CD8-positive, alpha-beta memory T cell (primary cell): ENCODE measurements around the gene FASN. TPM values are rescaled to one million over a fixed set of nuclear protein-coding genes. Genes with fewer than 3 reads are reported as not detected.

Source experiments
- CTCF ChIA-PET: fragments of 350-600 bp; sonication (Branson Sonifier 250); formaldehyde crosslinking; loops from one replicate; lab custom pipeline; 2021; ENCODE audit warnings: antibody characterized with exemption; lab: Charles Lee
- POLR2A ChIA-PET: fragments of 350-600 bp; sonication (Branson Sonifier 250); formaldehyde crosslinking; loops from one replicate; lab custom pipeline; 2021; ENCODE audit warnings: antibody characterized with exemption; lab: Charles Lee
- DNase-seq, 5 donors: peaks; one replicate each; pipeline versions ENCODE4 v3.0.0 to v3.0.0-alpha.2; 2020 to 2022; ENCODE audit warnings: mixed read lengths in 1 of 5
- H3K27ac ChIP-seq: one replicate; pipeline ENCODE4 v1.7.0; 2013; ENCODE audit warnings: low read depth, mild to moderate bottlenecking, low read length, moderate library complexity
- H3K27me3 ChIP-seq: 2 replicates; pipeline ENCODE4 v1.7.0; 2013; ENCODE audit warnings: low read length, mild to moderate bottlenecking; ENCODE audit not compliant: insufficient read depth, poor library complexity, severe bottlenecking
- H3K36me3 ChIP-seq: 2 replicates; pipeline ENCODE4 v1.7.0; 2013; ENCODE audit warnings: mild to moderate bottlenecking, low read length, moderate library complexity; ENCODE audit not compliant: insufficient read depth
- H3K4me1 ChIP-seq: 2 replicates; pipeline ENCODE4 v1.7.0; 2013; ENCODE audit warnings: mild to moderate bottlenecking, low read length, moderate library complexity; ENCODE audit not compliant: insufficient read depth
- H3K4me3 ChIP-seq: 2 replicates; pipeline ENCODE4 v1.7.0; 2013; ENCODE audit warnings: mild to moderate bottlenecking, low read length
- H3K9me3 ChIP-seq: 2 replicates; pipeline ENCODE4 v1.7.0; 2013; ENCODE audit warnings: mild to moderate bottlenecking, low read length
- H3K27ac Mint-ChIP-seq, 8 donors: one replicate each; pipeline ENCODE4 v1.8.0; 2020 to 2021; ENCODE audit warnings: mixed read lengths in 8 of 8, mild to moderate bottlenecking in 6 of 8, inconsistent platforms in 3 of 8, moderate library complexity in 3 of 8
- H3K27me3 Mint-ChIP-seq, 2 donors: one replicate each; pipeline ENCODE4 v1.8.0; 2020 to 2021; ENCODE audit warnings: mixed read lengths in 2 of 2, mild to moderate bottlenecking in 1 of 2, moderate library complexity in 1 of 2
- H3K36me3 Mint-ChIP-seq, 3 donors: one replicate each; pipeline ENCODE4 v1.8.0; 2020 to 2021; ENCODE audit warnings: mixed read lengths in 3 of 3, inconsistent platforms in 1 of 3, mild to moderate bottlenecking in 1 of 3
- H3K4me1 Mint-ChIP-seq, 3 donors: one replicate each; pipeline ENCODE4 v1.8.0; 2020 to 2021; ENCODE audit warnings: mixed read lengths in 3 of 3, inconsistent platforms in 1 of 3, mild to moderate bottlenecking in 1 of 3
- H3K4me3 Mint-ChIP-seq, 7 donors: one replicate each; pipeline ENCODE4 v1.8.0; 2020 to 2021; ENCODE audit warnings: mixed read lengths in 7 of 7, mild to moderate bottlenecking in 6 of 7, moderate library complexity in 4 of 7, inconsistent platforms in 2 of 7
- H3K9me3 Mint-ChIP-seq, 5 donors: one replicate each; pipeline ENCODE4 v1.8.0; 2020 to 2022; ENCODE audit warnings: mixed read lengths in 5 of 5, mild to moderate bottlenecking in 3 of 5, moderate library complexity in 2 of 5, inconsistent platforms in 1 of 5
- polyA plus RNA-seq: library from polyadenylated mRNA; unstranded; fragments of 300-500 nt; fragmentation: Illumina TruSeq; gene quantifications from one replicate; pipeline ENCODE4 v1.2.3, GENCODE V29; 2021
- total RNA-seq, 2 experiments: library from RNA; stranded (reverse); gene quantifications; one replicate each; pipeline ENCODE4 v1.2.3, GENCODE V29; 2021

FASN gene
- total and polyA plus RNA-seq, 3 experiments from 2014 or later: 2.7 to 259 (median 251) TPM

GRCh38 chr17:82087961-82088837, 9.8 kb downstream of the FASN start:
- ChIA-PET POLR2A (no interaction called here), CTCF (no interaction called here)
- Mint-ChIP-seq H3K4me3 (no peak overlapping the region), H3K4me1 (no peaks in the 10 kb centered on the region), H3K27me3 (no peaks in the 10 kb centered on the region), H3K9me3 (no peaks in the 10 kb centered on the region), H3K27ac (peak overlapping the region in 2 of 8 donors; percentile 54 to 58), H3K36me3 (peaks cover 0 to 70% (median under 1%) of the 10 kb centered on the region in 3 donors)
- H3K9me3 ChIP-seq: no peaks in the 10 kb centered on the region
- DNase-seq: no peak
- no peaks in the 10 kb centered on the region for H3K27me3 ChIP-seq
- H3K4me3 ChIP-seq: no peak overlapping the region
- H3K36me3 ChIP-seq: peaks cover 5% of the 10 kb centered on the region
- H3K27ac ChIP-seq: no peak overlapping the region
- H3K4me1 ChIP-seq: no peaks in the 10 kb centered on the region

GRCh38 chr17:82086941-82087906, 10.8 kb downstream of the FASN start:
- Mint-ChIP-seq H3K4me1 (no peaks in the 10 kb centered on the region), H3K9me3 (no peaks in the 10 kb centered on the region), H3K4me3 (no peak overlapping the region), H3K27ac (no peak overlapping the region), H3K27me3 (no peaks in the 10 kb centered on the region), H3K36me3 (peaks cover 0 to 77% (median 0%) of the 10 kb centered on the region in 3 donors)
- no peak for DNase-seq
- Histone ChIP-seq H3K36me3 (peaks cover 5% of the 10 kb centered on the region), H3K4me3 (no peak overlapping the region), H3K27ac (no peak overlapping the region), H3K4me1 (no peaks in the 10 kb centered on the region), H3K27me3 (no peaks in the 10 kb centered on the region), H3K9me3 (no peaks in the 10 kb centered on the region)
- ChIA-PET CTCF (no interaction called here), POLR2A (no interaction called here)

DNA sequence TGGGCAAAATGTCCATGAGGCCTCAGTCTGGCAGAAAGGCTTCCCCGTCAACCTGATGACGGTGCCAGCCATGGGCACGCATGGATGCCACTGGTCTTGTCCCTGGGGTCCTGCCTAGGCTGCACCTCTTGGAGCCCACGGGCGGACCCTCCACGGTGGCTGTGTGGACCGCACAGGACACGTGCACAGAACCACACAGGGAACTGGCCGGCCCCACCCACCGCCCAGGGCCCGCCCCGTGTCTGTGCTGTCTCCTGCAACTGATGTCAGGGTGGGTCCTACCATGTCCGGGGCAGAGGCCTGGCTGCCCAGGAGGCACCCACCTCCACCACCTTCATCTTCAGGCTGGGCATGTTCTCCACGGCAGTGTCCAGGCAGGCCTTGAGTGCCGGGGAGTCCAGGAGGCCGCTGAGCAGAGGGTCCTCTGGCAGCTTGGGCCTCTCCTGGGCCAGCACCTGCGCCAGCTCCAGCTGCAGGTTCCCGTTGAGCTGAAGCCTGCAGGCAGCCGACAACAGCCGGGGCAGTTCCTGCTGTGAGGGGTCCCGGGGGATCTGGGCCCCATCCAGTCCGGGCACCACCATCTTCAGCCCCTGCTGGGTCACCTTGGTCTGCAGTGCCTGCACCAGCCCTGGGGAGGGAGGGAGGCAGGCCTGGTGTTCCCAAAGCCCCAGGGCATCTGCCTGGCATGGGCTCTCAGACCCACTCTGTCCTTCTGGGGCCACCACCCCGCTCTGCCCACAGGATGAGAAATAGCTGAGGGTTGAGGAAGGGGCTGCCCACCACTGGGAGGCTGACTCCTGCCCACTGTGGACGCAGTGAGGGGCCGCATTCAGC, 11.9 kb downstream of the FASN start:
- H3K4me3 Mint-ChIP-seq: no peak overlapping the region
- H3K27ac ChIP-seq: no peak overlapping the region
- no peaks in the 10 kb centered on the region for H3K9me3 Mint-ChIP-seq
- no peaks in the 10 kb centered on the region for H3K27me3 Mint-ChIP-seq
- H3K36me3 Mint-ChIP-seq: peaks cover 0 to 76% (median 0%) of the 10 kb centered on the region in 3 donors
- ChIA-PET CTCF (no interaction called here), POLR2A (no interaction called here)
- H3K36me3 ChIP-seq: peaks cover 5% of the 10 kb centered on the region
- H3K4me1 ChIP-seq: no peaks in the 10 kb centered on the region
- H3K9me3 ChIP-seq: no peaks in the 10 kb centered on the region
- no peaks in the 10 kb centered on the region for H3K27me3 ChIP-seq
- H3K4me3 ChIP-seq: no peak overlapping the region
- DNase-seq: no peak
- H3K27ac Mint-ChIP-seq: no peak overlapping the region
- H3K4me1 Mint-ChIP-seq: no peaks in the 10 kb centered on the region

GRCh38 chr17:82085031-82085861, 12.8 kb downstream of the FASN start:
- peak overlapping the region in 1 of 8 donors; percentile 38 for H3K27ac Mint-ChIP-seq
- H3K27ac ChIP-seq: no peak overlapping the region
- H3K4me1 ChIP-seq: no peaks in the 10 kb centered on the region
- CTCF ChIA-PET: no interaction called here
- no peaks in the 10 kb centered on the region for H3K9me3 Mint-ChIP-seq
- no peak overlapping the region for H3K4me3 Mint-ChIP-seq
- H3K27me3 Mint-ChIP-seq: no peaks in the 10 kb centered on the region
- no peaks in the 10 kb centered on the region for H3K4me1 Mint-ChIP-seq
- peaks cover 0 to 77% (median 0%) of the 10 kb centered on the region in 3 donors for H3K36me3 Mint-ChIP-seq
- POLR2A ChIA-PET: no interaction called here
- no peak overlapping the region for H3K4me3 ChIP-seq
- no peaks in the 10 kb centered on the region for H3K9me3 ChIP-seq
- no peak for DNase-seq
- H3K36me3 ChIP-seq: peaks cover 9% of the 10 kb centered on the region
- no peaks in the 10 kb centered on the region for H3K27me3 ChIP-seq

DNA sequence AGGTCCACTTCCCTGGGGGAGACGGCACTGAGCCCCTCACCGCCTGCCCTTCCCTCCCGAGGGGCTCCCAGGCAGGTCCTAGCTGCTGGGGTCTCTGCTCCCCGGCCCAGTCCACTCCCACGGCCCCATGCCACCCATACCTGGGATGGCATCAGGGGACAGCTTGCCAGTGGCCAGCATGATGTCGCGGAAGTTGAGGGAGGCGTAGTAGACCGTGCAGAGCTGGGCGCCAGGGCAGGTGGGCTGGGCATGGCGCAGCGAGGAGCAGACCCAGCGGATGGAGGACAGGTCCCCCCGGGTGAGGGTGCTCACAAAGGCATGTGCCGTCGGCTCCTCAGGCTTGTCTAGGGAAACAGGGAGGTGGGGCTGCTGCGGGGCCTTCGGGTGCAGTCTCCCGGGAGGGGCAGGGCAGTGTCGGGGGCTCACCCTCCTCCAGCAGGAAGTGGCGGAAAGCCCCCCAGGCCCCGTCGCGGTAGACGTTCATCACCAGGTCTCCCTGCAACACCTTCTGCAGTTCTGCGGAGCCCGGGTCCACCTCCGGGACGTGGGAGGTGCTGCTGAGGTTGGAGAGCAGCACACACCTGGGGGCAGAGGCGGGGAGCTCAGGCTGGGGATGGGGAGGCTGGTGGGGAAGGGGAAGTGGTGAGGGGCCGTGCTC, 13.5 kb downstream of the FASN start:
- Mint-ChIP-seq H3K36me3 (peaks cover 0 to 79% (median 0%) of the 10 kb centered on the region in 3 donors), H3K4me3 (no peak overlapping the region), H3K9me3 (no peaks in the 10 kb centered on the region), H3K4me1 (no peaks in the 10 kb centered on the region), H3K27ac (no peak overlapping the region), H3K27me3 (no peaks in the 10 kb centered on the region)
- Histone ChIP-seq H3K36me3 (peaks cover 9% of the 10 kb centered on the region), H3K27ac (no peak overlapping the region), H3K4me1 (no peaks in the 10 kb centered on the region), H3K27me3 (no peaks in the 10 kb centered on the region), H3K4me3 (no peak overlapping the region), H3K9me3 (no peaks in the 10 kb centered on the region)
- CTCF ChIA-PET: no interaction called here
- POLR2A ChIA-PET: no interaction called here
- DNase-seq: no peak

DNA sequence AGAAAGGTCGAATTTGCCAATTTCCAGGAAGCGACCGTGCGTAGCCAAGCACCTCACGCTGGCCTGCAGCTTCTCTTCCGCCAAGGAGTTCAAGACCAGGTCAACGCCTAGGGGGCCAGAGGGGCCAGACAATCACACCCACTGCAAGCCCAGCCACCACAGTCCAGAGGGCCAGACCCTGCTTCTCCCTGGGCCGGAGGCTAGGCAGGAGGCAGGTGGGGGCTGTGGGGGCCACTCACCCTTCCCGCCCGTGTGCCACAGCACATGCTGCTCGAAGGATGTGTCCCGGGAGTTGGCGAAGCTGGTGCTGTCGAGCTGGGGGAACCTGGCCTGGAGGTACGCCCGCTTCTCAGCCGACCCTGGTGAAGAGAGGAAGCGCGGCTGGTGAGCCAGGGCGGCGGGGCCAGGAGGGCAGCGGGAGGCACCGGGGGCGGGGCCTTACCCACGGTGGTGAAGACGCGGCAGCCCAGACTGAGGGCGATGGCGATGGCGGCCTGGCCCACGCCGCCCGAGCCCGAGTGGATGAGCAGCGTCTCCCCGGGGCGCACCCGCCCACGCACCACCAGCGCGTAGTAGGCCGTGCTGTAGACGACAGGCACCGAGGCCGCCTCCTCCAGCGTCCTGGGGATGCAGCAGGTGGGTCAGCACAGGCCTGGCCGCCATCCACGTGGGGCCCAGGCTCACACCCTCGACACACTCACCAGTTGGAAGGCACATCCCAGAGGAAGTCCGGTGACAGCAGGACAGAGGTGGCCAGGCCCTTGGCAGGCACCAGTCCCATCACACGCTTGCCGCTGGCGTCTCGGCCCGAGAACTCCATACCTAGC, 14.3 kb downstream of the FASN start:
- H3K36me3 ChIP-seq: peaks cover 9% of the 10 kb centered on the region
- no peak overlapping the region for H3K4me3 ChIP-seq
- peak overlapping the region in 1 of 8 donors; percentile 17 for H3K27ac Mint-ChIP-seq
- H3K4me3 Mint-ChIP-seq: no peak overlapping the region
- CTCF ChIA-PET: no interaction called here
- H3K36me3 Mint-ChIP-seq: peaks cover 0 to 78% (median 0%) of the 10 kb centered on the region in 3 donors
- no peaks in the 10 kb centered on the region for H3K9me3 ChIP-seq
- H3K4me1 Mint-ChIP-seq: no peaks in the 10 kb centered on the region
- H3K9me3 Mint-ChIP-seq: no peaks in the 10 kb centered on the region
- H3K27me3 Mint-ChIP-seq: no peaks in the 10 kb centered on the region
- no peak overlapping the region for H3K27ac ChIP-seq
- POLR2A ChIA-PET: no interaction called here
- H3K27me3 ChIP-seq: no peaks in the 10 kb centered on the region
- no peaks in the 10 kb centered on the region for H3K4me1 ChIP-seq
- no peak for DNase-seq
